ENCODE data around the gene XPO4. TPM values are rescaled to one million over a fixed set of nuclear protein-coding genes. Genes with fewer than 3 reads are reported as not detected.

Gene XPO4
- total and polyA plus RNA-seq, 2 donors (not counting 3 experiments of a cell fraction or from before 2014, with no cell fraction given), result 6.0 to 22.5 TPM

GRCh38 chr13:20831933-20832332 lies 70.6 kb downstream of the XPO4 start:
- BruUV-seq (replicated peaks), result no TSS peak
- POLR2A ChIA-PET, result interaction anchor here (0.7 kb wide), 2 partner anchors 21 to 642 kb away, joined by 3 to 6 read pairs; no protein-coding TSS in a partner anchor
- dilution Hi-C loops (cut with MboI; ENCODE audit: extremely low pct_ligation_motif_present, low sequenced_read_pairs) (no loop called here), intact Hi-C loops (cut with micrococcal nuclease) (no loop called here)
- TF ChIP-seq MYC (IDR thresholded peaks at IDR 0.05; ENCODE audit: low read depth, low read length), result no peak
- TF ChIP-seq EZH2 (IDR thresholded peaks at IDR 0.05; ENCODE audit: borderline replicate concordance, low read depth, low read length, severe bottlenecking), result no peak
- H3K4me3 ChIP-seq (replicated peaks in 1 of 3; ENCODE audit: insufficient read depth in 1 of 3, low read depth in 1 of 3, low read length in 3 of 3), result no peak overlapping the region
- H3K9me1 ChIP-seq (replicated peaks; ENCODE audit: control insufficient read depth, extremely low read depth, insufficient read depth, low read length), result no peaks in the 10 kb centered on the region
- DNase-seq (ENCODE audit: low read depth, low spot score) (no peak), FAIRE-seq (no peak)
- peaks cover 3% of the 10 kb centered on the region for H3K4me1 ChIP-seq (ENCODE audit: control insufficient read depth, extremely low read depth, insufficient read depth, low read length)
- no peak overlapping the region for H2AFZ ChIP-seq (ENCODE audit: low read depth, low read length)
- H3K4me2 ChIP-seq (ENCODE audit: insufficient read depth, low read length), result no peak overlapping the region
- H3K27ac ChIP-seq (ENCODE audit: insufficient read depth, low read depth, low read length), result no peak overlapping the region
- H3K27me3 ChIP-seq (ENCODE audit: control insufficient read depth in 2 of 2, insufficient read depth in 2 of 2, low read length in 2 of 2), result no peaks in the 10 kb centered on the region
- H3K9me3 ChIP-seq (replicated peaks; ENCODE audit: control insufficient read depth, insufficient read depth, low read length), result no peaks in the 10 kb centered on the region
- no peak overlapping the region for H3K9ac ChIP-seq (replicated peaks; ENCODE audit: extremely low read depth, insufficient read depth, low read length)
- CTCF ChIA-PET, result interaction anchor here (0.7 to 3.4 kb wide), 13 partner anchors 9 to 352 kb away, joined by 3 to 13 read pairs (median 4); partner anchors contain the start of gene IL17D
- no peaks in the 10 kb centered on the region for H4K20me1 ChIP-seq (replicated peaks; ENCODE audit: control insufficient read depth, extremely low read depth, insufficient read depth, low read length)
- H3K79me2 ChIP-seq (ENCODE audit: control insufficient read depth, insufficient read depth, low read length), result peaks cover 2% of the 10 kb centered on the region
- peaks cover 2 to 3% of the 10 kb centered on the region in 2 experiments for H3K36me3 ChIP-seq (ENCODE audit: control insufficient read depth in 2 of 2, extremely low read depth in 1 of 2, insufficient read depth in 2 of 2, low read length in 2 of 2)

- Histone ChIP-seq H3K27ac (ENCODE audit: insufficient read depth, low read depth, low read length) (no peak overlapping the region), H2AFZ (ENCODE audit: low read depth, low read length) (no peak overlapping the region), H3K4me3 (replicated peaks in 1 of 3; ENCODE audit: insufficient read depth in 1 of 3, low read depth in 1 of 3, low read length in 3 of 3) (no peak overlapping the region), H4K20me1 (replicated peaks; ENCODE audit: control insufficient read depth, extremely low read depth, insufficient read depth, low read length) (no peaks in the 10 kb centered on the region), H3K9me1 (replicated peaks; ENCODE audit: control insufficient read depth, extremely low read depth, insufficient read depth, low read length) (no peaks in the 10 kb centered on the region), H3K79me2 (ENCODE audit: control insufficient read depth, insufficient read depth, low read length) (peaks cover 2% of the 10 kb centered on the region), H3K4me1 (ENCODE audit: control insufficient read depth, extremely low read depth, insufficient read depth, low read length) (peaks cover 3% of the 10 kb centered on the region), H3K9ac (replicated peaks; ENCODE audit: extremely low read depth, insufficient read depth, low read length) (no peak overlapping the region), H3K9me3 (replicated peaks; ENCODE audit: control insufficient read depth, insufficient read depth, low read length) (no peaks in the 10 kb centered on the region), H3K36me3 (ENCODE audit: control insufficient read depth in 2 of 2, extremely low read depth in 1 of 2, insufficient read depth in 2 of 2, low read length in 2 of 2) (peaks cover 0 to 2% of the 10 kb centered on the region in 2 experiments), H3K27me3 (ENCODE audit: control insufficient read depth in 2 of 2, insufficient read depth in 2 of 2, low read length in 2 of 2) (no peaks in the 10 kb centered on the region), H3K4me2 (ENCODE audit: insufficient read depth, low read length) (no peak overlapping the region)
- FAIRE-seq (no peak), DNase-seq (ENCODE audit: low read depth, low spot score) (no peak)
- CTCF ChIA-PET, result interaction anchor here (0.9 to 3.4 kb wide), 9 partner anchors 9 to 339 kb away, joined by 3 to 13 read pairs (median 4); partner anchors contain the start of gene IL17D
- POLR2A ChIA-PET, result no interaction called here
- intact Hi-C loops (cut with micrococcal nuclease) (no loop called here), dilution Hi-C loops (cut with MboI; ENCODE audit: extremely low pct_ligation_motif_present, low sequenced_read_pairs) (no loop called here)
- TF ChIP-seq GATA2 (IDR thresholded peaks at IDR 0.05; ENCODE audit: insufficient read depth, insufficient read length, low read depth, low read length) (no peak), POLR2A (IDR thresholded peaks at IDR 0.05; ENCODE audit: low read depth, low read length) (no peak), POLR2AphosphoS5 (IDR thresholded peaks at IDR 0.05; ENCODE audit: insufficient read depth, low read depth, low read length) (no peak), MYC (IDR thresholded peaks at IDR 0.05; ENCODE audit: low read depth, low read length) (no peak), FOS (IDR thresholded peaks at IDR 0.05; ENCODE audit: borderline replicate concordance, insufficient read depth, low read length) (no peak)
- no TSS peak for BruUV-seq (replicated peaks)
Observed at GRCh38 chr13:20831254-20831653, 71.3 kb downstream of the XPO4 start.

Data from endothelial cell of umbilical vein (primary cell).